ENCODE measurements around the gene TTC33.

- no peak for TF ChIP-seq CTCF (IDR thresholded peaks at IDR 0.05)
- TF ChIP-seq POLR2AphosphoS5 (IDR thresholded peaks at IDR 0.05) = no peak
Observed at GRCh38 chr5:40552981-40553380, 202.8 kb downstream of the TTC33 start.
